GM19397 (cell line): ENCODE results near the gene YIF1A.

ENCODE experiments used
- ATAC-seq: cut with Tn5 transposase; IDR thresholded peaks from one replicate; pipeline ENCODE4 v1.9.1; 2021; ENCODE audit warnings: mild to moderate bottlenecking, moderate library complexity; ENCODE audit not compliant: unreplicated experiment

The YIF1A gene

GRCh38 chr11:66248903-66249302 is 40.0 kb downstream of the YIF1A start:
- no peak for ATAC-seq

- no peak for ATAC-seq
These were observed 41.1 kb downstream of the YIF1A start for GRCh38 chr11:66247801-66248200.

GRCh38 chr11:66247295-66247694 is 41.6 kb downstream of the YIF1A start:
- no peak for ATAC-seq

GRCh38 chr11:66243782-66244535 is 45.0 kb downstream of the YIF1A start:
- no peak for ATAC-seq

- ATAC-seq = no peak
These were observed 46.7 kb downstream of the YIF1A start for GRCh38 chr11:66242095-66242765.

- no peak for ATAC-seq
These were observed 48.2 kb downstream of the YIF1A start for GRCh38 chr11:66240781-66241136.

GRCh38 chr11:66239998-66240780 is 48.8 kb downstream of the YIF1A start:
- no peak for ATAC-seq

- no peak for ATAC-seq
These were observed 49.4 kb downstream of the YIF1A start for GRCh38 chr11:66239511-66239910.

GRCh38 chr11:66238786-66239413 is 50.0 kb downstream of the YIF1A start:
- ATAC-seq = no peak

- no peak for ATAC-seq
These were observed 51.1 kb downstream of the YIF1A start for GRCh38 chr11:66237867-66238266.

- no peak for ATAC-seq
These were observed 53.8 kb downstream of the YIF1A start for GRCh38 chr11:66235141-66235540.
